Femur (tissue), 1 donor: Measurements from ENCODE around the gene RET.
A peak's percentile ranks its signal among the peaks of the same experiment; 100 is the strongest.
"Not testable (repeated sequence)": the region's sequence is repeated elsewhere in the genome, so short reads cannot be mapped to it uniquely, and the experiment has no call there.

Experiments used
- DNase-seq: peaks from one replicate; pipeline ENCODE4 v3.0.0-alpha.2; 2017

RET gene

GRCh38 chr10:43079856-43080255, 3.0 kb downstream of the RET start:
- no peak for DNase-seq

DNA sequence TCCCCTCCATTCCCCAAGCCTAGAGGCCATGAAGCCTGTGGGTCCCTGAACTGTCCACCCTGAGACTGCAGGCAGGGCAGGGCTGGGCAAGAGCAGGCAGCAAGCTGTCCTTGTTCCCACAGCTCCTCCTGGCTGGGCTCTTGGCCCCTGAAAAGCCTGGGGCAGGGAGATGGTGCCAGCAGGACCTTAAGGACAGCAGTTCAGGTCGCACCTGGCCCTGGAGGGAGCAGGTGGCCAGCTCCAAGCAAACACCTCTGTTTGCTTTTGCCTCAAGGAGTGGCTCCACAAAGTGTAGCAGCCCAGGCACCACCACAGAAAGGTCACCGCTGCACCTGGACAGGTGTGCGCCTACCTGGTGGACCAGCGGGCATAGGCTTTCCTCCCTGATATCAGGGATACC, 5.2 kb downstream of the RET start:
- no peak for DNase-seq

- peak; percentile 52 for DNase-seq
Observed at GRCh38 chr10:43082746-43083145, 5.9 kb downstream of the RET start.

GRCh38 chr10:43083764-43084163, 6.9 kb downstream of the RET start:
- no peak for DNase-seq

DNA sequence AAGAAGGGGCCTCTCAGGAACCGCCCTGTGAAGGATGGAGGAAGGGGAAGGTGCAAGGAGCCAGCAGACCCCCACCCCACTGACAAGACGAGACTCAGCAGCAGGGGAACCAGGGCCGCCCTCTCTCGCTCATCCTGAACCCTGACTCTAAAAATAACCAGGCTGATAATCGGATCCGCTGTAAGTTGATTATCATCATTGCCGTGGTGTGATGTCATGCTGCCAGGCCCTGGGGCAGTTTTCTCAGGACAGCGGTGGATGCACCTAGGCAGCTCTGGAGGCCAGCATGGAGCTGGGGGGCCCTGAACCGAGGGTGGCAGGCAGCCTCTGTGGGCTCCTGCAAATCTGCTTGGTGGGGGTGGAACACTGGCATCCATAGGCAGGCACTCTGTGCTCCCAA, 7.9 kb downstream of the RET start:
- no peak for DNase-seq

- no peak for DNase-seq
Observed at GRCh38 chr10:43086321-43086942, 9.6 kb downstream of the RET start.

- DNase-seq = no peak
Observed at GRCh38 chr10:43089519-43089918, 12.7 kb downstream of the RET start.

- no peak for DNase-seq
Observed at GRCh38 chr10:43090188-43090587, 13.3 kb downstream of the RET start.

- no peak for DNase-seq
Observed at GRCh38 chr10:43090664-43091063, 13.8 kb downstream of the RET start.

DNA sequence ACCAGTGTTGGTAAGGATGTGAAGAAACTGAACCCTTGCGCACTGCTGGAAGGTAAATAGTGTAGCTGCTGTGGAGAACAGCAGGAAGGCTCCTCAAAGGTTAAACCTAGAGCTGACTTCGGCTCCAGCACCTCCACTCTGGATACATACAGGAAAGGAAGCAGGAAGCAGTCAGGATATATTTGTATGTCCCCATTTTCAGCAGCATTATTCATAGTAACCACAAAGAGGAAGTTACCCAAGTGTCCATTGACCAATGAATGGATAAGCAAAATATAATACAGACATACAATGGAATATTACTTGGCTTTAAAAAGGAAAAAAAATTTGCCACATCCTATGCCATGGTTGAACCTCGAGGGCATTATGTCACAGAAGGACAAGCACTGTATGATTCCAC, 15.0 kb downstream of the RET start:
- no peak for DNase-seq

DNA sequence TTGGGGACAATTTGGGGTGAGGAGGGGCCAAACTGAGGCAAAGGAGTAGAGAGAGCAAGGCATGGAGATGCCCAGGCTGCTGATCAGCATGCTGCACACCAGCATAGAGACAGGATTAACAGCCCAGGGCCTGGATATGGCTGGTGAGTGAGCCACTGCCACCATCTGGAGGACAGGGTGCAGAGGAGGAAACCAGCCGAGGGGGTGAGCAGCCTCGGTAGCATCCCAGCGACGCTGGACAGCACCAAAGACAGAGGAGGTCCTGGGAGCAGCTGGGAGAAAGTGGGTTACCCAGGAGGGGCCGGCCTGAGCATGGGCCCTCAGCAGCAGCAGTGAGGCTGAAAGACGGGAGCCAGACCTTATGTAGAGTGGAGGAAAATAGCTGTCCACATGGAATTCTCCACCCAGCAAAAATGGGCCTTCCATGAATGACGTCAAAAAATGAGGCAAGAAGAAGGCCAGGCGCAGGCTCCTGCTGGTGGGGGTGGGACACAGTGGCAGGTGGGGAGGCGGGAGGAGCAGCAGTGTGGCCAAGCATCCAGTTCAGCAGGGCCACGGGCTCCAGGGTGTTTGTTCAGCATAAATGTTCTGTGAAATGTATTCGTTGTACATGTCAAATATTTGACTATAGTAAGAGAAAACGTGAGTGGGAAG, 16.7 kb downstream of the RET start:
- DNase-seq = no peak

DNA sequence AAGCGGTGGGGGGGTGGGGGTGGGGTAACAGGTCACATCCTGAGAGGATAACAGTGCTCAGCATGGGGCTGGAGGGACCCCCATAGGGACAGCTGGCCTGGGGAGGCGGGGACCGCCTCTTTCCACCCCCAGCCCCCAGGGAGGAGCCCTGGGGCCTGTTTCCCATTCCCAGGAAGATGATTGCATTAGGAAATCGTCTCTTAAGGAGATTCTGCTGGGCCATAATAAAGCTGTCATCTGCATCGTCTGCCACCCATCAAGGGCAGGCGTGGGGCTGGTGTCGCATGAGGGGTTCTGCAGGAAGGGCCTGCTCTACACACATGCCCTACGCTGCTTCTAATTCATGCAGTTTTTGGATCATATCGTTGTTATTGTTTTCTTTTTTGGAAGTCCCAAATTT, 17.2 kb downstream of the RET start:
- no peak for DNase-seq

DNA sequence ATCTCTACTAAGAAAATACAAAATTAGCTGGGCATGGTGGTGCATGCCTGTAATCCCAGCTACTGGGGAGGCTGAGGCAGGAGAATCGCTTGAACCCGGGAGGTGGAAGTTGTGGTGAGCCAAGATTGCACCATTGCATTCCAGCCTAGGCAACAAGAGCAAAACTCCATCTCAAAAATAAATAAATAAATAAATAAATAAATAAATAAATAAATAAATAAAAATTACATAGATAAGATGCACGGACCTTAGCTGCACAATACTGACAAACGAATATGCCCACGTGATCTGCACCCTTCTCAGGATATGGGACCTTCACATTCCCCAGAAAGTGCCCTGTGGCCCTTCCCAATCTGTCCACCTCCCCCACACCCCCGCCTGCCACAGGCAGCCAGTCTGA, 22.5 kb downstream of the RET start:
- not testable (repeated sequence) for DNase-seq

- DNase-seq = no peak
Observed at GRCh38 chr10:43099928-43100327, 23.1 kb downstream of the RET start.

DNA sequence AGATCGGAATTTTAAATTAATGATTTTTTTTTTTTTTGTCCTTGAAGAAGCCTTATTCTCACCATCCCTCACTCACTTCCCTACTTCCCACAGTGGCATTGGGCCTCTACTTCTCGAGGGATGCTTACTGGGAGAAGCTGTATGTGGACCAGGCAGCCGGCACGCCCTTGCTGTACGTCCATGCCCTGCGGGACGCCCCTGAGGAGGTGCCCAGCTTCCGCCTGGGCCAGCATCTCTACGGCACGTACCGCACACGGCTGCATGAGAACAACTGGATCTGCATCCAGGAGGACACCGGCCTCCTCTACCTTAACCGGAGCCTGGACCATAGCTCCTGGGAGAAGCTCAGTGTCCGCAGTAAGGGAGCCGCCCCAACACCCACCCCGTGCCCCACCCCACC, 23.5 kb downstream of the RET start:
- no peak for DNase-seq

GRCh38 chr10:43102063-43102828, 25.4 kb downstream of the RET start:
- no peak for DNase-seq

- peak; percentile 86 for DNase-seq
Observed at GRCh38 chr10:43105102-43105955, 28.5 kb downstream of the RET start.

DNA sequence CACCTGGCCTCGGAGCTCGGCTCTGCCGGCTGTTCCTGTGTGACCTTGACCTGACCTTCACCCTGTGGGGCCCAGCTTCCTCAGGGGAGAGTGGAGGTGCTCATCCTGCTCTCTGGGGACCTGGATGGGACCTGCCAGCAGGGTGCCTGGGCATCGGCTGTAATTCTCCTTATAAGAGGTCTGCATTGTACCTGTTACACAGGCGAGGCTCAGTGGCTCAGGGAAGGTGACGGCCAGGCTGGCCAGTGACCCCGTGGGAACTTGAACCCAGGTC, 29.0 kb downstream of the RET start:
- DNase-seq = no peak

GRCh38 chr10:43106256-43107091, 29.6 kb downstream of the RET start:
- DNase-seq = no peak

DNA sequence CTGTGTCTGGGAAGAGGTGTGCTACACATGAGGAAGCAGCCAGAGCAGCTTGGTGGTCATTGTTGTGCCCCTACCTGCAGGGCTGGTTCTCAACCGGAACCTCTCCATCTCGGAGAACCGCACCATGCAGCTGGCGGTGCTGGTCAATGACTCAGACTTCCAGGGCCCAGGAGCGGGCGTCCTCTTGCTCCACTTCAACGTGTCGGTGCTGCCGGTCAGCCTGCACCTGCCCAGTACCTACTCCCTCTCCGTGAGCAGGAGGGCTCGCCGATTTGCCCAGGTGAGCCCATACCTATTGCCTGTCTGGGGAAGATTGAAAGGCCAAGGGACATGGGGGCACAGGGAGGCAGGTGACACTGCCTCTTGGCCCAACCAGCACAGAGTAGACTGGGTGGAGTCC, 32.1 kb downstream of the RET start:
- no peak for DNase-seq

GRCh38 chr10:43109671-43110249, 32.9 kb downstream of the RET start:
- DNase-seq = no peak
